ENCODE measurements around the gene ANKRD34B.

DNA sequence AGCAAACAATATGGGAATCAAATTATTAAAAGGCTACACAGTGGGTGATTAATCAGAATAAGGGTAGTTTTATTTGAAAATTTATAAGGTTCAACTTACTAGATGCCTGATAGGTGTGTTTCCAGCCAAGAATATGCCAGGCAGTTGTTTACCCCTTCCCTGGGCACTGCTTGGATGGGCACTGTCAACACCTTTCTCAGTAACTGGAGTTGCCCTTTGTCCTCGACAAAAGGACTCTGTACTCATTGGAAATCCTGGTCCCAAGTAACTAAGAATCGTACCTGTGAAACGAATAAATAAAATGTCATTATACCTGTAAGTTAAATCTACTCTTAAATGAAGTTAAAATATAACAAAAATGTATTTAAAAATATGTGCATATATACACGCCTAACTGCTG, 15.0 kb downstream of the ANKRD34B start:
- TF ChIP-seq CTCF (IDR thresholded peaks at IDR 0.05; ENCODE audit: insufficient read depth, low read depth, low read length) (no peak), EZH2 (IDR thresholded peaks at IDR 0.05; ENCODE audit: insufficient read depth, low read length) (no peak)
